ENCODE data around the gene PLA2G2C. TPM values are rescaled to one million over a fixed set of nuclear protein-coding genes. Genes with fewer than 3 reads are reported as not detected.

The PLA2G2C gene
- total and polyA plus RNA-seq, 2 of the 13 experiments (the other 11 are each of a cell fraction or from before 2014, with no cell fraction given): not detected

- no peak for TF ChIP-seq TBX3 (IDR thresholded peaks at IDR 0.05; ENCODE audit: borderline replicate concordance)
- no peak for TF ChIP-seq ZBTB7B (CRISPR knock-in tag; IDR thresholded peaks at IDR 0.05)
- no peak for TF ChIP-seq ZSCAN5A (CRISPR knock-in tag; IDR thresholded peaks at IDR 0.05; ENCODE audit: borderline replicate concordance)
- 0 out of 2 replicates have a peak, but pooled peaks have one; percentile 13 for TF ChIP-seq HNF4A (CRISPR knock-in tag; IDR thresholded peaks at IDR 0.05)
- TF ChIP-seq ZSCAN22 (CRISPR knock-in tag; IDR thresholded peaks at IDR 0.05): no peak
- TF ChIP-seq MYC (CRISPR knock-in tag; IDR thresholded peaks at IDR 0.05; ENCODE audit: borderline replicate concordance): peak; percentile 23; the same call in 1 of the 2 replicates
- no peak for TF ChIP-seq ASH2L (IDR thresholded peaks at IDR 0.05; ENCODE audit: insufficient read length, low read depth, low read length)
- no peak for TF ChIP-seq SP5 (CRISPR knock-in tag; IDR thresholded peaks at IDR 0.05; ENCODE audit: borderline replicate concordance, low read depth)
- no peak for TF ChIP-seq PBX2 (CRISPR knock-in tag; IDR thresholded peaks at IDR 0.05)
- TF ChIP-seq ZNF280B (CRISPR knock-in tag; IDR thresholded peaks at IDR 0.05; ENCODE audit: borderline replicate concordance): peak; percentile 40; the same call in 1 of the 2 replicates
- TF ChIP-seq, protein P1, sequence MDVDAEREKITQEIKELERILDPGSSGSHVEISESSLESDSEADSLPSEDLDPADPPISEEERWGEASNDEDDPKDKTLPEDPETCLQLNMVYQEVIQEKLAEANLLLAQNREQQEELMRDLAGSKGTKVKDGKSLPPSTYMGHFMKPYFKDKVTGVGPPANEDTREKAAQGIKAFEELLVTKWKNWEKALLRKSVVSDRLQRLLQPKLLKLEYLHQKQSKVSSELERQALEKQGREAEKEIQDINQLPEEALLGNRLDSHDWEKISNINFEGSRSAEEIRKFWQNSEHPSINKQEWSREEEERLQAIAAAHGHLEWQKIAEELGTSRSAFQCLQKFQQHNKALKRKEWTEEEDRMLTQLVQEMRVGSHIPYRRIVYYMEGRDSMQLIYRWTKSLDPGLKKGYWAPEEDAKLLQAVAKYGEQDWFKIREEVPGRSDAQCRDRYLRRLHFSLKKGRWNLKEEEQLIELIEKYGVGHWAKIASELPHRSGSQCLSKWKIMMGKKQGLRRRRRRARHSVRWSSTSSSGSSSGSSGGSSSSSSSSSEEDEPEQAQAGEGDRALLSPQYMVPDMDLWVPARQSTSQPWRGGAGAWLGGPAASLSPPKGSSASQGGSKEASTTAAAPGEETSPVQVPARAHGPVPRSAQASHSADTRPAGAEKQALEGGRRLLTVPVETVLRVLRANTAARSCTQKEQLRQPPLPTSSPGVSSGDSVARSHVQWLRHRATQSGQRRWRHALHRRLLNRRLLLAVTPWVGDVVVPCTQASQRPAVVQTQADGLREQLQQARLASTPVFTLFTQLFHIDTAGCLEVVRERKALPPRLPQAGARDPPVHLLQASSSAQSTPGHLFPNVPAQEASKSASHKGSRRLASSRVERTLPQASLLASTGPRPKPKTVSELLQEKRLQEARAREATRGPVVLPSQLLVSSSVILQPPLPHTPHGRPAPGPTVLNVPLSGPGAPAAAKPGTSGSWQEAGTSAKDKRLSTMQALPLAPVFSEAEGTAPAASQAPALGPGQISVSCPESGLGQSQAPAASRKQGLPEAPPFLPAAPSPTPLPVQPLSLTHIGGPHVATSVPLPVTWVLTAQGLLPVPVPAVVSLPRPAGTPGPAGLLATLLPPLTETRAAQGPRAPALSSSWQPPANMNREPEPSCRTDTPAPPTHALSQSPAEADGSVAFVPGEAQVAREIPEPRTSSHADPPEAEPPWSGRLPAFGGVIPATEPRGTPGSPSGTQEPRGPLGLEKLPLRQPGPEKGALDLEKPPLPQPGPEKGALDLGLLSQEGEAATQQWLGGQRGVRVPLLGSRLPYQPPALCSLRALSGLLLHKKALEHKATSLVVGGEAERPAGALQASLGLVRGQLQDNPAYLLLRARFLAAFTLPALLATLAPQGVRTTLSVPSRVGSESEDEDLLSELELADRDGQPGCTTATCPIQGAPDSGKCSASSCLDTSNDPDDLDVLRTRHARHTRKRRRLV (CRISPR knock-in tag; IDR thresholded peaks at IDR 0.05): no peak
- peak; percentile 28; the same call in 1 of the 2 replicates for TF ChIP-seq HMGXB3 (CRISPR knock-in tag; IDR thresholded peaks at IDR 0.05; ENCODE audit: borderline replicate concordance)
Measured at GRCh38 chr1:20151906-20152598, 34.3 kb downstream of the PLA2G2C start (continued).

Measured in HepG2 (cell line).